Astrocyte (in vitro differentiated cells and primary cell): Measurements from ENCODE around the gene UNC5C.

ENCODE experiments used
- EZH2 ChIP-seq: IDR thresholded peaks from 2 replicates; pipeline ENCODE4 v1.6.1; 2012; ENCODE audit warnings: mild to moderate bottlenecking, low read length, inconsistent platforms; ENCODE audit not compliant: insufficient read depth
- TF ChIP-seq, protein P1 (sequence below): IDR thresholded peaks from 2 replicates; pipeline ENCODE4 v1.5.1; 2011; ENCODE audit warnings: low read depth, mild to moderate bottlenecking, inconsistent platforms, low read length, moderate library complexity; ENCODE audit not compliant: insufficient read depth

DNA sequence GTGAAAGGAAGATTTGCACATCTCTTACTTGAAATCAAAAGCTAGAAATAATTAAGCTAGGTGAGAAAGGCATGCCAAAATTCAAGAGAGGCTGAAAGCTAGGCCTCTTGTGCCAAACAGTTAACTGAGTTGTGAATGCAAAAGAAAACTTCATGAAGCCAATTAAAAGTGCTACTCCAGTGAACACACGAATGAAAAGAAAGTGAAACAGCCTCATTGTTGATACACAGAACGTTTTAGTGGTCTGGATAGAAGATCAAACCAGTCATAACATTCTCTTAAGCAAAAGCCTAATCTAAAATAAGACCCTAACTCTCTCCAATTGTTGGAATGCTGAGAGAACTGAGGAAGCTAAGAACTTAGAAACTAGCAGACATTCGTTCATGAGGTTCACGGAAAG lies 122.3 kb downstream of the UNC5C start:
- TF ChIP-seq, protein P1, sequence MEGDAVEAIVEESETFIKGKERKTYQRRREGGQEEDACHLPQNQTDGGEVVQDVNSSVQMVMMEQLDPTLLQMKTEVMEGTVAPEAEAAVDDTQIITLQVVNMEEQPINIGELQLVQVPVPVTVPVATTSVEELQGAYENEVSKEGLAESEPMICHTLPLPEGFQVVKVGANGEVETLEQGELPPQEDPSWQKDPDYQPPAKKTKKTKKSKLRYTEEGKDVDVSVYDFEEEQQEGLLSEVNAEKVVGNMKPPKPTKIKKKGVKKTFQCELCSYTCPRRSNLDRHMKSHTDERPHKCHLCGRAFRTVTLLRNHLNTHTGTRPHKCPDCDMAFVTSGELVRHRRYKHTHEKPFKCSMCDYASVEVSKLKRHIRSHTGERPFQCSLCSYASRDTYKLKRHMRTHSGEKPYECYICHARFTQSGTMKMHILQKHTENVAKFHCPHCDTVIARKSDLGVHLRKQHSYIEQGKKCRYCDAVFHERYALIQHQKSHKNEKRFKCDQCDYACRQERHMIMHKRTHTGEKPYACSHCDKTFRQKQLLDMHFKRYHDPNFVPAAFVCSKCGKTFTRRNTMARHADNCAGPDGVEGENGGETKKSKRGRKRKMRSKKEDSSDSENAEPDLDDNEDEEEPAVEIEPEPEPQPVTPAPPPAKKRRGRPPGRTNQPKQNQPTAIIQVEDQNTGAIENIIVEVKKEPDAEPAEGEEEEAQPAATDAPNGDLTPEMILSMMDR: no peak
- TF ChIP-seq EZH2: no peak
